GM21526 (cell line): ENCODE measurements around the gene NAGA.

Experiments
- ATAC-seq: cut with Tn5 transposase; IDR thresholded peaks from one replicate; pipeline ENCODE4 v1.9.1; 2021; ENCODE audit warnings: moderate library complexity; ENCODE audit not compliant: unreplicated experiment, low FRiP score

Gene NAGA

DNA sequence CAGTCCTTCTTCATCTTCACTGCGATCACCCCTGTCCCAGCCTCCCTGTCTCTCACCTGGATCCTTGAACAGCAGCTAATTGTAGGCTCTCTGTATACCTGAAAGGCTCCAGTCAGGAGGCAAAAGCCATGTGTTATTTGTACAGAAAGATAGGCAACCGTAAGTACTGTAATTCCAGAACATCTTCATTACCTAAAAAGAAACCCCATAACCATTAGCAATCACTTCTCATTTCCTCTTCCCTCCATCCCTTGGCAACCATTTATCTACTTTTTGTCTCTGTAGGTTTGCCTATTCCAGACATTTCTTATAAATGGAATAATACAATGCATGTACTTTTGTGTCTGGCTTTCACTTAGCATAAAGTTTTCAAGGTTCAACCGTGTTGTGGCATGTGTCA lies 17.8 kb downstream of the NAGA start:
- ATAC-seq, result no peak

DNA sequence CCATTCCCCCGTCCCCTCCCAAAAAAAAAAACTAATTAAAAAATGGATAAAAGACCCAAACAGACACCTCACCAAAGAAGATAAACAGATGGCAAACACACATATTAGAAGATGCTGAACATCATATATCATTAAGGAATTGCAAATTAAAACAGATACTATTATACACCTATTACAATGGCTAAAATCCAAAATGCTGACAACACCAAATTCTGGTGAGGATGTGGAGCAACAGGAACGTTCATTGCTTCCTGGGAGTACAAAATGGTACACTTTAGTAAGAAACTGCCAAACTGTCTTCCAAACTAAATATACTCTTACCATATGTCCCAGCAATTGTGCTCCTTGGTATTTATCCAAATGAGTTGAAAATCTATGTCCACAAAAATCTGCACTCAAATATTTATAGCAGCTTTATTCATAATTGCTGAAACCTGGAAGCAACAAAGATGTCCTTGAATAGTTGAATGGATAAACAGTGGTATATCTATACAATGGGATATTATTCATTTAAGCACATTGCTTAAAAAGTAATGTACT lies 19.9 kb downstream of the NAGA start:
- no peak for ATAC-seq

DNA sequence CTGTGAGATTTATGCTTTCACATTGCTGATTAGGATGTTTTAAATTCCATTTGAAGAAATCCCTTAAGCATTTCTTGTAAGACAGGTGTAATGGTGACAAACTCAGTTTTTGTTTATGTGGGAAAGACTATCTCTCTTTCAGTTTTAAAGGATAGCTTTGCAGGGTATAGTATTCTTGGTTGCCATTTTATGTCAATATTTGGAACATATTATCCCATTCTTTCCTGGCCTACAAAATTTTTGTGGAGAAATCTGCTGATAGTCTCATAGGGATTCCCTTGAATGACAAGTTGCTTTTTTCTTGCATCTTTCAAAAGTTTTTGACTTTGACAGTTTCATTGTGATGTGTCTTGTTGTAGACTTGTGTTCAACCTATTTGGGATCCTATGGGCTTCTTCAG lies 28.8 kb downstream of the NAGA start:
- no peak for ATAC-seq

DNA sequence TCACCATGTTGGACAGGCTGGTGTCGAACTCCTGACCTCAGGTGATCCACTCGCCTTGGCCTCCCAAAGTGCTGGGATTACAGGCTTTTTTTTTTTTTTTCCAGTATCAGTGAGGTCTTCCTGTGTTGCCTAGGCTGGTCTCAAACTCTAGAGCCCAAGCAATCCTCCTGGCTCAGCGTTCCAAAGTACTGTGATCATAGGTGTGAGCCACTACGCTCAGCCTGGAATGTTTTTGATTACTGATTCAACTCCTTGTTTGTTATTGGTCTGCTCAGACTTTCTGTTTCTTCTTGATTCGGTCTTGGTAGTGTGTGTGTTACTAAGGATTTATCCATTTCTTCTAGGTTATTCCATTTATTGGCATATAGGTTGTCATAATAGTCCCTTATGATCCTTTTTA lies 31.3 kb downstream of the NAGA start:
- no peak for ATAC-seq

DNA sequence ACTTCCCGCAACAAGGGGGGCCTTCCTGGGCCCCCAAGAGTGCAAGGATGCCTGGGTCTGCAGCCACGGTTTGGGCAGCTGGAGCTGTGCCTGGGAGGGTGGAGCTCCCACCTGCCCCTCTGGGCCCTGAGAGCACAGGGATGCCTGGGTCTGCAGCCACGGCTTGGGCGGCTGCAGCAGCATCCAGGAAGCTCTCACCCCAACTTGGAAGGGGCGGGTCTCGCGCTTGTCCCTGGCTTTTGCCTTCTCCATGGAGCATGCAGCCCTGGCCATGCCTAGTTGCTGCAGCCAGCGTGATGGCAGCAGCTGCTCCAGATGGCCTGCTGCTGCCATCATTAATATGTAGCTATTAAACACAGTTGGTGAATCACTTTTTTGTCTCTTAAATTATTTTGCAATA lies 35.4 kb downstream of the NAGA start:
- no peak for ATAC-seq

DNA sequence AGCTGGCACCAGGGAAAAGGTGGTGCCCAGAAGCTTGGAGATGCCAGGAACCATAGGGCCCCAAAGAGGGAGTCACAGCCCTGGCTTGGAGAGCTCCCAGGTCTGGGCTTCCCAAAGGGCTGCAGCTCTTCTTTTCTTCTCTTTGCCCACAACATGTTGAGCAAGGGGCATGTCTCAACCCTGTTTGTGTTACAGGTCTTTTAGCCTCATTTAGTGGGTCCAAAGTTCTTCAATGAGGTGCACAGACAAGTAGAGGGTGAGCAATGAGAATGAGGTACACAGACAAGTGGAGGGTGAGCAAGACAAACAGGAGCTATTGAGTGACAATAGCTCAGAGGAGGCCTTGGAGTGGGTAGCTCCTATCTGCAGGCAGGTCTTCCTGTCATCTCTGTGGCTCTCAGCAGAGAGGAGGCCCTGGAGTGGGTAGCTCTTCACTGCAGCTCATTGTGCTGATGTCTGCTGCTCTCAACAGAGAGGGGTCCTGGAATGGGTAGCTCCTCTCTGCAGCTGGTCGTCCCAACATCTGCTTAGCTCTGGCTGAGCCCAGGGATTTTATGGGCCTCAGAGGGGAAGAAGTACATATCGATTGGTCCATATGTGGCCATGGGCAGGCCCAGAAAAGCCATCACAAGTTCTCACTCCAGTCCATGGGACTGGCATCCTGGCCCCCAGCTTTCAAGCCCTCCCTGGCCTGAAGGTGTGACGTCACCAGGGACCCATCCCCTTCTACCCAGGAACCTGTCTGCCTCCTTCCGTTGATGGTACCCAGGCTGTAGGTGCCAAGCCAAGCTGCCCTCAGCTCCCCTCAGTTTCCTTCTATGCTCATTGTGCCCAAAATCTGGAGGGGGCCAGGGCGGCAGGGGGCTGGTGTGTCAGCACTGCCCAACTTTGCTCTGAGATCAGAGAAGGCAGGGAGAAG lies 37.1 kb downstream of the NAGA start:
- ATAC-seq, result no peak

DNA sequence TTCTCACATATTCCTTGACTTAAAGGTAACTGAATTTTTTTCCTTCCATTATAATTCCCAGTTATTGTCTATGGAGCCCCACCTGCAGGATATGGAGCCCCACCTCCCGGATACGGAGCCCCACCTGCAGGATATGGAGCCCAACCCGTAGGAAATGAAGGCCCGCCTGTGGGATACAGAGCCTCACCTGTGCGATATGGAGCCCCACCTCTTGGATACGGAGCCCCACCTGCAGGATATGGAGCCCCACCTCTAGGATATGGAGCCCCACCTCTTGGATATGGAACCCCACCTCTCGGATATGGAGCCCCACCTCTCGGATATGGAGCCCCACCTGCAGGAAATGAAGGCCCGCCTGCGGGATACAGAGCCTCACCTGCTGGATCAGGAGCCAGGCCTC lies 43.9 kb downstream of the NAGA start:
- ATAC-seq, result no peak

DNA sequence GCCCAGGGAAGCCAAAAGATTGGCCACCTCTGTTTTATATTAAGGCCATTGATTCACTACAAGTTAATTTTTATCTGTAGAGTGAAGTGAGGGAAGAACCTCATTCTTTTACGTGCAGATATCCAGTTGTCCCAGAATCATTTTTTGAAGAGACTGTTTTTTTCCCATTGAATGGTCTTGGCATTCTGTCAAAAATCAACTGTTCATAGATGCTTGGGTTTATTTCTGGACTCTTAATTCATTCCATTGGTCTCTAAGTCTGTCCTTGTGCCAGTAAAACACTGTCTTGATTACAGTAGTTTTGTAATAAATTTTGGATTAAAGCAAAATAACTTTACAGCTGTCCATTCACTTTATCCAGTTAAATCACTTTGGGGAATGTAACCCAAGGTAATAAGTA lies 45.2 kb downstream of the NAGA start:
- ATAC-seq, result no peak

DNA sequence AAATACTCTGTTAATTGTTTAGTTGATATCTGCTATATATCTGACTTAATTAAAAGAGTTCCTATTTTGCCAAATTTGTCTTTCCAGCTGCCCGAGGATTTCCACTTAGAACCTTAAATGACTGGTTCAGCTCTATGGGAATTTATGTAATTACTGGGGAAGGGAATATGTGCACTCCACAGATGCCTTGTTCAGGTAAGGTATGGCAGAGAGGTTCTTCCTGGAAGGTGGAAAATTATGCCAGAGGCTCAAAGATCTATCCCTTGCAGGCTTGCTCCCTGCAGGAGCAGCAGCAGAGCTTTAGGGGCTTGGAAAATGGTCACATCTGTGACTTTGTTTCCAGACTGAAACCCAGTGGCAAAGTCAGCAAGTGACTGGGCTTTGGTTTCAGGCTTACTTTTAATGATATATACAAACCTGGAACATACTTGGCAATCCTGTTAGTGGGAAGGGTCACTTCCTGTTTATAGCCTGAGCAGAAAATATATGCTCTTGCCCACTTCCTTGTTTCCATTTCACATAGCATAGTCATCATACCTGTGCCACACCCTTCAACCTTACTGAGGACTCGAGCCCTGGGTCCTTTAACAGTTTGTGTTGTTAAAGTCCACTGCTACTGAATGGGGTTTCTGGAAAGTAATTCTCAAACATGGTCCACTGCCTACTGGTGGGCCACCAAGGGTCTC lies 48.3 kb downstream of the NAGA start:
- ATAC-seq, result no peak

DNA sequence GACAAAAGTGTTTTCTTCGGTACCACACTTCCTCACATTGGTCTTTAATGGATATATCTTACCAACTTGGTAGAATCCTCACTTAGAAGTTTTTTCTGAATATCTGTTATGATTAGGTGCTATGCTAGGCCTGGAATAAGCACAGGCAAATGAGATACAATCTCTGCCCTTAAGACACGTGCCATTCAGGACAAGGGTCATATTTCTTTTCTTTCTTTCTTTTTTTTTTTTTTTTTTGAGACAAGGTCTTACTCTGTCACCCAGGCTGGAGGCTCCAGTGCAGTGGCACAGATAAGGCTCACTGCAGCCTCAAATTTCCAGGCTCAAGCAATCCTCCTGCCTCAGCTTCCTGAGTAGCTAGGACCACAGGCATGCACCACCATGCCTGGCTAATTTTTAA lies 49.0 kb downstream of the NAGA start:
- ATAC-seq, result no peak

DNA sequence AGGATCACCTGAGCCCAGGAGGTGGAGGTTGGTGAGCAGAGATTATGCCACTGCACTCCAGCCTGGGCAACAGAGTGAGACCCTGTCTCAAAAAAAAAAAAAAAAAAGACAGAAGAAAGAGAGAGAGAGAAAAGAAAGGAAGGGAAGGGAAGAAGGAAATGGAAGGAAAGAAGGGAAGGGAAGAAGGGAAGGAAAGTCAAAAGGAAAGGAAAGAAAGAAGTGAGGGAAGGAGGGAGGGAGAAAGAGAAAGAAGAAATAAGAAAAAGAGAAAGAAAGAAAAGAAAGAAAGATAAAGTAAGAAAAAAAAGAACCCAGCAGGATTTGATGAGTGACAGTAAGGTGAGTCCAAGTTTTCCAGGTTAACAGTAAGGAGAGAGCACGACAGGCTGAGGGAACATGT lies 52.4 kb downstream of the NAGA start:
- ATAC-seq, result no peak

DNA sequence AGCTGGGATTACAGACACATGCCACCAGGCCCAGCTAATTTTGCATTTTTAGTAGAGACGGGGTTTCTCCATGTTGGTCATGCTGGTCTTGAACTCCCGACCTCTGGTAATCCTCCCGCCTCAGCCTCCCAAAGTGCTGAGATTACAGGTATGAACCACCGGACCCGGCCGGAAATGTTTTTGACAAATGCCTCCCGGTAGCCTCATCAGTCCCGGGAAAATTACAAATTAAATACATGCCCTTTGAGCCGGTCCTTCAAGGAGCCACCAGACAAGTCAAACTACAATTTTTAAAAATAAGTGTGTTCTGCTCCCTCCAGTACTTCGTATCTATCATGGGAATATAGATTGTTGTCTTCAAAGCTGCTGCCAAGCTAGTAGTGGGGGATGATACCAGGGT lies 54.5 kb downstream of the NAGA start:
- no peak for ATAC-seq

DNA sequence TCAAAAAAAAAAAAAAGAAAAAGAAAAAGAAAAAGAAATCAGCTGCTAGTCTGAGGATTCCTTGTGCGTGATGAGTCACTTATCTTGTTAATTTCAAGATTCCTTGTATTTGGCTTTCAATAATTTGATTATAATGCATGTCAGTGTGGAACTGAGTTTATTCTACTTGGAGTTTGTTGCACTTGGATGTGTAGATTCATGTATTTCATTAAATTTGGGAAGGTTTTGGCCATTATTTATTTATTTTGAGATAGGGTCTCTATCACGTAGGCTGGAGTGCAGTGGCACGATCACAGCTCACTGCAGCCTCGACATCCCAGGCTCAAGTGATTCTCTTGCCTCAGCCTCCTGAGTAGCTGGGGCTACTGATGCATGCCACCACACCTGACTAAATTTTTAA lies 57.2 kb downstream of the NAGA start:
- no peak for ATAC-seq

DNA sequence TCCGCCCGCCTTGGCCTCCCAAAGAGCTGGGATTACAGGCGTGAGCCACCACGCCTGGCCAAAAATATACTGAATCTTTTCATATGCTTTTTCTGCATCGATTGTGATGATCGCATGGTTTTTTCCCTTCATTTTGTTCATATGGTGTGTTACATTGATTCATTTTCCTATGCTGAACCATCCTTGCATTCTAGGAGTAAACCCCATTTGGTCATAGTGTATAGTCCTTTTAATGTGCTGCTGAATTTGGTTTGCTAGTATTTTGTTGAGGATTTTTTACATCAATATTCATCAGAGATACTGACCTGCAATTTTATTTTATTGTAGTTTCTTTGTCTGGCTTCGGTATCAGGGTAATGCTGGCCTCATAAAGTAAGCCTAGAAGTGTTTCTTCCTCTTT lies 59.8 kb downstream of the NAGA start:
- no peak for ATAC-seq
